ENCODE measurements around the gene GRM7.

The GRM7 gene

DNA sequence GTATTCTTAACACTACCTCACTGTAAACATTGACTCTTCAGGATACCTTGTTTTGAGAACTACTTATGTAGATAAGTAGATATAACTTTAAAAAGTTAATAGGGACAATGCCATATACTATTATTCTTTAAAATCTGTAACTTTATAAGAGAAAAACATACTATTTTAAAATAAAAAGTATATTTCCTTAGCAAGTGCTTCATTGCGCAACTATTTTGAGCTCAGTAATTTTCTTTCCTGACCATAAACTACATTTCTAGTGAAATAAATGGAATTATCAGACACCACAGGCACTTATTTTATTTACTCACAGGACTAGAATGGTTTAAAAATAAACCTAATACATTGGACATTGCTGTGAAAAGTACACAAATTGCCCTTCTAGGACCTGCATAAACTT, 876.3 kb downstream of the GRM7 start:
- no peaks in the 10 kb centered on the region for H3F3A ChIP-seq (ENCODE audit: control insufficient read depth, insufficient read depth)
- H3K27ac ChIP-seq (ENCODE audit: low read depth, low read length), result no peak overlapping the region
- H3K4me3 ChIP-seq (ENCODE audit: low read length), result no peak overlapping the region
- no peaks in the 10 kb centered on the region for H3K9me3 ChIP-seq (ENCODE audit: control insufficient read depth, insufficient read depth, low read length)
- H4K20me1 ChIP-seq (ENCODE audit: control insufficient read depth, insufficient read depth, low read depth, low read length), result no peaks in the 10 kb centered on the region
- H3K4me1 ChIP-seq (ENCODE audit: control insufficient read depth, low read length), result no peaks in the 10 kb centered on the region
- H3K4me2 ChIP-seq (ENCODE audit: low read length), result no peak overlapping the region
- no peaks in the 10 kb centered on the region for H3K9me2 ChIP-seq (replicated peaks; ENCODE audit: control insufficient read depth, low read length)
- H3K79me2 ChIP-seq (ENCODE audit: control insufficient read depth, low read length), result no peaks in the 10 kb centered on the region
- no peaks in the 10 kb centered on the region for H3K36me3 ChIP-seq (ENCODE audit: control insufficient read depth, low read length)
- H3K27me3 ChIP-seq (ENCODE audit: control insufficient read depth, low read length), result no peaks in the 10 kb centered on the region
- TF ChIP-seq EZH2phosphoT487 (IDR thresholded peaks at IDR 0.05; ENCODE audit: borderline replicate concordance, low read length), result no peak
- TF ChIP-seq, protein P1, sequence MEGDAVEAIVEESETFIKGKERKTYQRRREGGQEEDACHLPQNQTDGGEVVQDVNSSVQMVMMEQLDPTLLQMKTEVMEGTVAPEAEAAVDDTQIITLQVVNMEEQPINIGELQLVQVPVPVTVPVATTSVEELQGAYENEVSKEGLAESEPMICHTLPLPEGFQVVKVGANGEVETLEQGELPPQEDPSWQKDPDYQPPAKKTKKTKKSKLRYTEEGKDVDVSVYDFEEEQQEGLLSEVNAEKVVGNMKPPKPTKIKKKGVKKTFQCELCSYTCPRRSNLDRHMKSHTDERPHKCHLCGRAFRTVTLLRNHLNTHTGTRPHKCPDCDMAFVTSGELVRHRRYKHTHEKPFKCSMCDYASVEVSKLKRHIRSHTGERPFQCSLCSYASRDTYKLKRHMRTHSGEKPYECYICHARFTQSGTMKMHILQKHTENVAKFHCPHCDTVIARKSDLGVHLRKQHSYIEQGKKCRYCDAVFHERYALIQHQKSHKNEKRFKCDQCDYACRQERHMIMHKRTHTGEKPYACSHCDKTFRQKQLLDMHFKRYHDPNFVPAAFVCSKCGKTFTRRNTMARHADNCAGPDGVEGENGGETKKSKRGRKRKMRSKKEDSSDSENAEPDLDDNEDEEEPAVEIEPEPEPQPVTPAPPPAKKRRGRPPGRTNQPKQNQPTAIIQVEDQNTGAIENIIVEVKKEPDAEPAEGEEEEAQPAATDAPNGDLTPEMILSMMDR (IDR thresholded peaks at IDR 0.05; ENCODE audit: low read depth, low read length, poor library complexity, severe bottlenecking), result no peak

DNA sequence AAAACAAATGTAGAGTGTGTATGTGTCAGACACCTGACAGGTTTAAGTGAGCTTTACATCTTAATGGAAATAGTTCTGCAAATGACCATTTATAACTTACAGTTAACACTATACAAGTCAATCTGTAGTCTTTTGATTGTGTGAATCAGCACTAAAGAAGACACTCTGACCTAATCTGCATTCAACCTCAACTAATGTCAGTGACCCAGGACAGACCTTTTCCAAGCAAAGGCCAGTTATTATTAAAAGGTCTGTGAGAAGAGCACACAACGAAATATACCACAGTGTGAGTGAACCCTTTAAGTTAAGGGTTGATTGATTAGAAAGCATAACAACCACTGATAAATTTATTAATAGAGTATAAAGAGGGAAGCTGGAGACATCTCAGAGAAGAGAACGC, 878.8 kb downstream of the GRM7 start:
- TF ChIP-seq, protein P1 (IDR thresholded peaks at IDR 0.05; ENCODE audit: low read depth, low read length, poor library complexity, severe bottlenecking), result no peak
- no peak for TF ChIP-seq EZH2phosphoT487 (IDR thresholded peaks at IDR 0.05; ENCODE audit: borderline replicate concordance, low read length)
- Histone ChIP-seq H3F3A (ENCODE audit: control insufficient read depth, insufficient read depth) (no peaks in the 10 kb centered on the region), H3K4me3 (ENCODE audit: low read length) (no peak overlapping the region), H3K79me2 (ENCODE audit: control insufficient read depth, low read length) (no peaks in the 10 kb centered on the region), H4K20me1 (ENCODE audit: control insufficient read depth, insufficient read depth, low read depth, low read length) (no peaks in the 10 kb centered on the region), H3K9me3 (ENCODE audit: control insufficient read depth, insufficient read depth, low read length) (no peaks in the 10 kb centered on the region), H3K9me2 (replicated peaks; ENCODE audit: control insufficient read depth, low read length) (no peaks in the 10 kb centered on the region), H3K27me3 (ENCODE audit: control insufficient read depth, low read length) (no peaks in the 10 kb centered on the region), H3K4me1 (ENCODE audit: control insufficient read depth, low read length) (no peaks in the 10 kb centered on the region), H3K36me3 (ENCODE audit: control insufficient read depth, low read length) (no peaks in the 10 kb centered on the region), H3K4me2 (ENCODE audit: low read length) (no peak overlapping the region), H3K27ac (ENCODE audit: low read depth, low read length) (no peak overlapping the region)

DNA sequence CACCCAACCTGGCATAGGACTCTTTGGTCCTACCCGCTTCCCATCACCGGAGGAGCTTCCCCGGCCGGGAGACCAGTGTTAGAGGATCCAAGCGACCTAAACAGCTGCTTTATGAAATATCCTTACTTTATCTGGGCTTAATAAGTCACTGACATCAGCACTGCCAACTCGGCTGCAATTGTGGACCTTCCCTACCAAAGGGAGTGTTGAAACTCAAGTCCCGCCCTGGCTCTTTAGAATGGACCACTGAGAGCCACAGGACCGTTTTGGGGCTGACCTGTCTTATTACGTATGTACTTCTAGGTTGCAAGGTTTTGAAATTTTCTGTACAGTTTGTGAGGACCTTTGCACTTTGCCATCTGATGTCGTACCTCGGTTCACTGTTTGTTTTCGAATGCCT, 879.5 kb downstream of the GRM7 start:
- Histone ChIP-seq H3K9me2 (replicated peaks; ENCODE audit: control insufficient read depth, low read length) (no peaks in the 10 kb centered on the region), H3K36me3 (ENCODE audit: control insufficient read depth, low read length) (no peaks in the 10 kb centered on the region), H3K4me1 (ENCODE audit: control insufficient read depth, low read length) (no peaks in the 10 kb centered on the region), H3K27me3 (ENCODE audit: control insufficient read depth, low read length) (no peaks in the 10 kb centered on the region), H3K9me3 (ENCODE audit: control insufficient read depth, insufficient read depth, low read length) (no peaks in the 10 kb centered on the region), H3F3A (ENCODE audit: control insufficient read depth, insufficient read depth) (no peaks in the 10 kb centered on the region), H4K20me1 (ENCODE audit: control insufficient read depth, insufficient read depth, low read depth, low read length) (no peaks in the 10 kb centered on the region), H3K4me3 (ENCODE audit: low read length) (no peak overlapping the region), H3K4me2 (ENCODE audit: low read length) (no peak overlapping the region), H3K79me2 (ENCODE audit: control insufficient read depth, low read length) (no peaks in the 10 kb centered on the region), H3K27ac (ENCODE audit: low read depth, low read length) (no peak overlapping the region)
- TF ChIP-seq EZH2phosphoT487 (IDR thresholded peaks at IDR 0.05; ENCODE audit: borderline replicate concordance, low read length), result no peak
- TF ChIP-seq, protein P1 (IDR thresholded peaks at IDR 0.05; ENCODE audit: low read depth, low read length, poor library complexity, severe bottlenecking), result no peak

DNA sequence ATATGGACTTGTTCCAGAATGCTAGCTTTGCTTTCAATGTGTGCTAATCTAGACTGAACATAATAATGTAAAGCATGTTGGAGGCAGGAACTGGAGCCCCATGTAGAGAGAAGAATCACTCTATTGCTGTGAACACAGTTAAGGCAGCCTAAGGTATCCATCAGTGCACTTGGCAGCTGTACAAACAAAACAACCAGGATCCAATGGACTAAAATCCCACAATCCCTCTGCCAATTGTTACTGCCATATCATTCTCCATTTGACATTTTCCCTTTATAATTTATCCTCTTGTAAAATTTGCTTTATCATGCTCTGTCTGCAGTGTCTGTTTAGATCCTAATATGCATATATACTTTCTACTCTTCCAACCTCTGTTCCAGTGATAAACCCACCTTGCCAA, 883.9 kb downstream of the GRM7 start:
- Histone ChIP-seq H3K4me2 (ENCODE audit: low read length) (no peak overlapping the region), H3K79me2 (ENCODE audit: control insufficient read depth, low read length) (no peaks in the 10 kb centered on the region), H3K27me3 (ENCODE audit: control insufficient read depth, low read length) (no peaks in the 10 kb centered on the region), H3K9me2 (replicated peaks; ENCODE audit: control insufficient read depth, low read length) (no peaks in the 10 kb centered on the region), H4K20me1 (ENCODE audit: control insufficient read depth, insufficient read depth, low read depth, low read length) (no peaks in the 10 kb centered on the region), H3K4me1 (ENCODE audit: control insufficient read depth, low read length) (no peaks in the 10 kb centered on the region), H3K9me3 (ENCODE audit: control insufficient read depth, insufficient read depth, low read length) (no peaks in the 10 kb centered on the region), H3F3A (ENCODE audit: control insufficient read depth, insufficient read depth) (no peaks in the 10 kb centered on the region), H3K27ac (ENCODE audit: low read depth, low read length) (no peak overlapping the region), H3K4me3 (ENCODE audit: low read length) (no peak overlapping the region), H3K36me3 (ENCODE audit: control insufficient read depth, low read length) (no peaks in the 10 kb centered on the region)
- TF ChIP-seq EZH2phosphoT487 (IDR thresholded peaks at IDR 0.05; ENCODE audit: borderline replicate concordance, low read length), result no peak
- TF ChIP-seq, protein P1 (IDR thresholded peaks at IDR 0.05; ENCODE audit: low read depth, low read length, poor library complexity, severe bottlenecking), result no peak

Data from DOHH2 (cell line).